Gastrocnemius medialis (tissue), 4 donors: ENCODE measurements around the gene MAP2. TPM values are rescaled to one million over a fixed set of nuclear protein-coding genes. Genes with fewer than 3 reads are reported as not detected.

Experiments
- ATAC-seq, 2 donors: fragments of 150-250 bp; one replicate each; pipeline ENCODE4 v1.9.1; 2016
- DNase-seq, 2 donors: peaks; one replicate each; pipeline ENCODE4 v3.0.0-alpha.2; 2019
- H3K27ac ChIP-seq, 4 donors: fragments of 200-600 bp; sonication (generic); 1 replicate in 1 of 4; 2 replicates in 3 of 4; pipeline ENCODE4 v1.5.1; 2016 to 2018; ENCODE audit warnings: mild to moderate bottlenecking in 2 of 4, moderate library complexity in 1 of 4
- H3K27me3 ChIP-seq, 3 donors: fragments of 200-600 bp; sonication (generic) in 2 of 3; 1 replicate in 1 of 3; 2 replicates in 2 of 3; pipeline versions ENCODE4 v1.5.1 to v1.6.0; 2016 to 2019; ENCODE audit warnings: mild to moderate bottlenecking in 1 of 3, moderate library complexity in 1 of 3
- H3K36me3 ChIP-seq, 2 donors: fragments of 200-600 bp; sonication (generic) in 1 of 2; one replicate each; pipeline ENCODE4 v1.5.1; 2017 to 2018
- H3K4me1 ChIP-seq, 2 donors: fragments of 200-600 bp; sonication (generic) in 1 of 2; one replicate each; pipeline ENCODE4 v1.5.1; 2016 to 2017; ENCODE audit warnings: mild to moderate bottlenecking in 2 of 2
- H3K4me3 ChIP-seq, 4 donors: fragments of 200-600 bp; sonication (generic) in 3 of 4; 1 replicate in 1 of 4; 2 replicates in 3 of 4; pipeline ENCODE4 v1.5.1; 2016 to 2019; ENCODE audit warnings: mild to moderate bottlenecking in 2 of 4
- H3K9me3 ChIP-seq, 3 donors: fragments of 200-600 bp; sonication (generic) in 2 of 3; 1 replicate in 1 of 3; 2 replicates in 2 of 3; pipeline ENCODE4 v1.5.1; 2016 to 2019
- CTCF ChIP-seq, 5 experiments: fragments of 450-650 bp in 3 of 5; fragments of 200-600 bp in 2 of 5; sonication (generic) in 2 of 5; IDR thresholded peaks in 4 of 5; conservative IDR thresholded peaks in 1 of 5; 1 replicate in 4 of 5; 2 replicates in 1 of 5; pipeline ENCODE4 v1.5.1; 2016 to 2019; ENCODE audit warnings: antibody characterized with exemption in 5 of 5, mild to moderate bottlenecking in 3 of 5, moderate library complexity in 3 of 5
- POLR2A ChIP-seq, 2 donors: fragments of 450-650 bp; IDR thresholded peaks; one replicate each; pipeline ENCODE4 v1.6.1; 2017; ENCODE audit warnings: antibody characterized with exemption in 2 of 2, mild to moderate bottlenecking in 2 of 2, moderate library complexity in 2 of 2
- in situ Hi-C, 4 donors: fragments of 200-750 bp; cut with MboI; loops; one replicate each; pipeline versions ENCODE4 v1.15.0 to v1.8.0; 2017; ENCODE audit warnings: low sequenced_read_pairs in 4 of 4
- intact Hi-C: fragments of 100-400 bp; cut with DNase I; formaldehyde crosslinking; loops from one replicate; pipeline ENCODE4 v1.15.1; 2023; ENCODE audit warnings: low total_unique reads
- total RNA-seq, 4 donors: library from RNA; depleted of rRNA; stranded (reverse); fragments of >200 nt; gene quantifications; one replicate each; pipeline versions ENCODE4 v1.1.0 to v1.2.3, GENCODE V29; 2016

MAP2 gene
- total RNA-seq, 4 donors from 2014 or later = 1.8 to 2.7 (median 2.2) TPM

- Histone ChIP-seq H3K4me3 (no peak overlapping the region), H3K36me3 (no peaks in the 10 kb centered on the region), H3K27me3 (no peaks in the 10 kb centered on the region), H3K27ac (no peak overlapping the region), H3K9me3 (no peaks in the 10 kb centered on the region), H3K4me1 (peaks cover 0 to 6% of the 10 kb centered on the region in 2 donors)
- no peak for DNase-seq
- no peak for ATAC-seq
- no peak for TF ChIP-seq CTCF (IDR thresholded peaks at IDR 0.05 in 4 of 5, conservative IDR thresholded peaks at IDR 0.05 in 1 of 5)
- TF ChIP-seq POLR2A (IDR thresholded peaks at IDR 0.05) = no peak
- intact Hi-C loops = no loop called here
- in situ Hi-C loops = no loop called here
These were observed 77.7 kb downstream of the MAP2 start for GRCh38 chr2:209501579-209501978.

DNA sequence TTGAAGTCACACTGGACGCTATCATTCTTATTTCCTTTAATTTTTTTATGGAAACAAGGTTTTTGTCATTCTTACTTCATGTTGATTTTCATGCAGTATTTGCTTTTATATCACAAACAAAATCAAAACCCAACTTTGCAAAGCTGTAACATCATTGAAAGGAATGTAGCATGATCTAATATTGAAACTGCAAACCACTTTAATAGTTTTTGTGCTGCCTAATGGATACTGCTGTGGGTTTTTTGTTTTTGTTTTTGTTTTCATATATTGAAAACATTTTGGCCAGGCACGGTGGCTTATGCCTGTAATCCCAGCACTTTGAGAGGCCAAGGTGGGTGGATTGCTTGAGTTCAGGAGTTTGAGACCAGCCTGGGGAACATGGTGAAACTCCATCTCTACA, 81.6 kb downstream of the MAP2 start:
- TF ChIP-seq CTCF (IDR thresholded peaks at IDR 0.05 in 4 of 5, conservative IDR thresholded peaks at IDR 0.05 in 1 of 5) = no peak
- no peak for TF ChIP-seq POLR2A (IDR thresholded peaks at IDR 0.05)
- Histone ChIP-seq H3K4me1 (no peaks in the 10 kb centered on the region), H3K9me3 (no peaks in the 10 kb centered on the region), H3K27me3 (no peaks in the 10 kb centered on the region), H3K36me3 (no peaks in the 10 kb centered on the region), H3K4me3 (no peak overlapping the region), H3K27ac (no peak overlapping the region)
- intact Hi-C loops = no loop called here
- in situ Hi-C loops = no loop called here
- DNase-seq = no peak
- ATAC-seq = no peak

DNA sequence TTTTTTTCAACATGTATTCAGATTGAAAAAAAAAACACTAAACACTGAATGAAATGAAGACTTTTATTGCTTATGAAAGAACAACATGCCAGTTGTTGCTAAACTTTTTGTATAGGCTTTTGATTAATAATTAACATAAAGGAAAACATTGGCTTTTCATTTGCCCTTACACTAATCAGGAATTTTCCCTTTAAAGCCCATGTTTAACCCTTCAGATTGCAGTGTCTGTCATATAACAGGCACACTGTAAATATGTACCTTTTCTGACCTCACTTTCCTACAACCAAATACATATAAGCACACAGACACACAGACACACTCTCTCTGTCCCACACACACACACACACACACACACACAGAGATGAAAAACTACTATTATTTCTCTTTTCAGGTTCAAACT, 84.4 kb downstream of the MAP2 start:
- intact Hi-C loops (no loop called here), in situ Hi-C loops (no loop called here)
- Histone ChIP-seq H3K4me1 (no peaks in the 10 kb centered on the region), H3K36me3 (no peaks in the 10 kb centered on the region), H3K9me3 (no peaks in the 10 kb centered on the region), H3K27me3 (no peaks in the 10 kb centered on the region), H3K27ac (no peak overlapping the region), H3K4me3 (no peak overlapping the region)
- no peak for TF ChIP-seq POLR2A (IDR thresholded peaks at IDR 0.05)
- TF ChIP-seq CTCF (IDR thresholded peaks at IDR 0.05 in 4 of 5, conservative IDR thresholded peaks at IDR 0.05 in 1 of 5) = no peak
- DNase-seq = no peak
- ATAC-seq = no peak

GRCh38 chr2:209511637-209512036, 87.8 kb downstream of the MAP2 start:
- DNase-seq (no peak), ATAC-seq (no peak)
- no peak overlapping the region for H3K4me3 ChIP-seq
- no peaks in the 10 kb centered on the region for H3K4me1 ChIP-seq
- no peaks in the 10 kb centered on the region for H3K36me3 ChIP-seq
- H3K27me3 ChIP-seq = no peaks in the 10 kb centered on the region
- no peaks in the 10 kb centered on the region for H3K9me3 ChIP-seq
- in situ Hi-C loops = no loop called here
- no peak overlapping the region for H3K27ac ChIP-seq
- intact Hi-C loops = no loop called here
- TF ChIP-seq POLR2A (IDR thresholded peaks at IDR 0.05) = no peak
- no peak for TF ChIP-seq CTCF (IDR thresholded peaks at IDR 0.05 in 4 of 5, conservative IDR thresholded peaks at IDR 0.05 in 1 of 5)

DNA sequence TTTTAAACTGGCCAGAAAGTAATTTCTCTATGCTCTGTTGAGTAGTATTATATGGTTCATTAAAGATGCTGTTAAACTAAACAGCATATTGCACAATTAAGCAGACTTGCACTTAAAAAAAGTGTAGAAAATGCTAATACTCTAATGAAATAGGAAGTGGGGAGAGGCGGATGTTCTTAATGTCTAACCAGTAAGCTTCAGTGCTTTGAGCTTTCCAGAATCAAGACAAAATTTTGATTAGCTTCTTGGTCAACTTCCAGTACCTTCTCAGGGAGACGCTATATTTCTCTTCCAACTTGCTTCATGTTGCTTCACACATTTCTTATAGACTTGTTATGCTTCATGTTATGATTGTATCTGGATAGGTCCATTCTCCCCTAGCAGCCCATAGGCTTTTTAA, 89.1 kb downstream of the MAP2 start:
- H3K4me1 ChIP-seq = no peaks in the 10 kb centered on the region
- H3K36me3 ChIP-seq = no peaks in the 10 kb centered on the region
- TF ChIP-seq CTCF (IDR thresholded peaks at IDR 0.05 in 4 of 5, conservative IDR thresholded peaks at IDR 0.05 in 1 of 5) (no peak), POLR2A (IDR thresholded peaks at IDR 0.05) (no peak)
- no peak overlapping the region for H3K27ac ChIP-seq
- intact Hi-C loops = no loop called here
- H3K4me3 ChIP-seq = no peak overlapping the region
- in situ Hi-C loops = no loop called here
- no peaks in the 10 kb centered on the region for H3K9me3 ChIP-seq
- DNase-seq = no peak
- no peak for ATAC-seq
- H3K27me3 ChIP-seq = no peaks in the 10 kb centered on the region
